HepG2 (cell line): ENCODE measurements around the gene ZFPL1. TPM values are rescaled to one million over a fixed set of nuclear protein-coding genes. Genes with fewer than 3 reads are reported as not detected.
A peak's percentile ranks its signal among the peaks of the same experiment; 100 is the strongest.

Source experiments
- ARID3A ChIP-seq: IDR thresholded peaks from 2 replicates; pipeline ENCODE4 v1.6.1; 2012; ENCODE audit warnings: low read depth, low read length, improper control_type of control experiment
- CCDC6 ChIP-seq: sonication (generic); formaldehyde crosslinking; IDR thresholded peaks from 2 replicates; pipeline ENCODE4 v1.8.1; 2022; ENCODE audit warnings: mild to moderate bottlenecking, missing genetic modification reagents, moderate library complexity
- GMEB2 ChIP-seq: IDR thresholded peaks from 2 replicates; pipeline ENCODE4 v1.6.1; 2016; ENCODE audit warnings: missing biosample characterization, missing genetic modification reagents, low read depth
- PCBP2 ChIP-seq: fragments of 200-400 bp; formaldehyde crosslinking; optimal IDR thresholded peaks from 2 replicates; pipeline ENCODE3; 2018; ENCODE audit warnings: low read length, low read depth; ENCODE audit not compliant: poor library complexity, severe bottlenecking
- PHF20 ChIP-seq: sonication (generic); formaldehyde crosslinking; IDR thresholded peaks from 2 replicates; pipeline ENCODE4 v1.5.0; 2020; ENCODE audit warnings: mild to moderate bottlenecking, missing genetic modification reagents
- RBAK ChIP-seq: sonication (generic); formaldehyde crosslinking; IDR thresholded peaks from 2 replicates; pipeline ENCODE4 v1.5.1; 2020; ENCODE audit warnings: mild to moderate bottlenecking, missing genetic modification reagents
- SNAPC5 ChIP-seq: sonication (generic); formaldehyde crosslinking; IDR thresholded peaks from 2 replicates; pipeline ENCODE4 v1.8.1; 2023; ENCODE audit warnings: mild to moderate bottlenecking, missing genetic modification reagents, borderline replicate concordance
- ZBTB26 ChIP-seq: IDR thresholded peaks from 2 replicates; pipeline ENCODE4 v1.6.1; 2016; ENCODE audit warnings: missing compliant biosample characterization, missing genetic modification reagents, borderline replicate concordance
- ZFP62 ChIP-seq: sonication (generic); formaldehyde crosslinking; IDR thresholded peaks from 2 replicates; pipeline ENCODE4 v1.4.0; 2020; ENCODE audit warnings: missing genetic modification reagents
- ZNF275 ChIP-seq: sonication (generic); formaldehyde crosslinking; IDR thresholded peaks from 2 replicates; pipeline ENCODE4 v1.8.0; 2022; ENCODE audit warnings: missing genetic modification reagents, mild to moderate bottlenecking, inconsistent platforms, borderline replicate concordance
- ZNF382 ChIP-seq: sonication (generic); formaldehyde crosslinking; IDR thresholded peaks from 2 replicates; pipeline ENCODE4 v1.5.0; 2020; ENCODE audit warnings: missing genetic modification reagents, mild to moderate bottlenecking, borderline replicate concordance
- polyA plus RNA-seq, 8 experiments: library from polyadenylated mRNA; depleted of rRNA in 3 of 8; stranded (reverse) in 7 of 8; unstranded in 1 of 8; fragments of >200 nt; fragmentation: Illumina TruSeq in 4 of 8; extraction: Trizol in 4 of 8; gene quantifications; 2 replicates each; pipeline versions ENCODE4 v1.2.1 to v1.2.3, GENCODE V29; 2011 to 2016; ENCODE audit warnings: low read depth in 4 of 8, missing spikeins in 1 of 8, mixed read lengths in 1 of 8; ENCODE audit not compliant: insufficient read depth in 1 of 8
- total RNA-seq, 5 experiments: library from RNA; depleted of rRNA; stranded (reverse); fragments of >200 nt; fragmentation: Illumina TruSeq; extraction: Trizol; gene quantifications; 2 replicates each; pipeline ENCODE4 v1.2.3, GENCODE V29; 2016; ENCODE audit warnings: low read depth in 1 of 5
- TF ChIP-seq, protein P1 (sequence below): sonication (generic); formaldehyde crosslinking; IDR thresholded peaks from 2 replicates; pipeline ENCODE4 v1.4.0; 2020; ENCODE audit warnings: missing genetic modification reagents
- TF ChIP-seq, protein P2 (sequence below): sonication (generic); formaldehyde crosslinking; IDR thresholded peaks from 2 replicates; pipeline ENCODE4 v1.9.0; 2022; ENCODE audit warnings: missing genetic modification reagents, mild to moderate bottlenecking, borderline replicate concordance
- TF ChIP-seq, protein P3 (sequence below): sonication (generic); formaldehyde crosslinking; IDR thresholded peaks from 2 replicates; pipeline ENCODE4 v1.5.1; 2020; ENCODE audit warnings: missing genetic modification reagents, mild to moderate bottlenecking, borderline replicate concordance

The ZFPL1 gene
- total and polyA plus RNA-seq, 2 of the 13 experiments (the other 11 are each of a cell fraction or from before 2014, with no cell fraction given) = 32.2 to 56.0 TPM

GRCh38 chr11:65112546-65113360 lies 28.7 kb downstream of the ZFPL1 start (continued):
- TF ChIP-seq RBAK (CRISPR knock-in tag) (no peak), ZNF382 (CRISPR knock-in tag) (no peak), ZFP62 (CRISPR knock-in tag) (no peak), CCDC6 (CRISPR knock-in tag) (no peak), SNAPC5 (no peak), ARID3A (no peak), PCBP2 (no peak), PHF20 (CRISPR knock-in tag) (no peak; the same call in 1 of the 2 replicates), ZNF275 (0 out of 2 replicates have a peak, but pooled peaks have one; percentile 32), GMEB2 (no peak), ZBTB26 (CRISPR knock-in tag) (no peak)
- TF ChIP-seq, protein P1, sequence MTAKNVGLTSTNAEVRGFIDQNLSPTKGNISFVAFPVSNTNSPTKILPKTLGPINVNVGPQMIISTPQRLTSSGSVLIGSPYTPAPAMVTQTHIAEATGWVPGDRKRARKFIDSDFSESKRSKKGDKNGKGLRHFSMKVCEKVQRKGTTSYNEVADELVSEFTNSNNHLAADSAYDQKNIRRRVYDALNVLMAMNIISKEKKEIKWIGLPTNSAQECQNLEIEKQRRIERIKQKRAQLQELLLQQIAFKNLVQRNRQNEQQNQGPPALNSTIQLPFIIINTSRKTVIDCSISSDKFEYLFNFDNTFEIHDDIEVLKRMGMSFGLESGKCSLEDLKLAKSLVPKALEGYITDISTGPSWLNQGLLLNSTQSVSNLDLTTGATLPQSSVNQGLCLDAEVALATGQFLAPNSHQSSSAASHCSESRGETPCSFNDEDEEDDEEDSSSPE (CRISPR knock-in tag) = peak; percentile 57; the same call in 1 of the 2 replicates
- TF ChIP-seq, protein P2, sequence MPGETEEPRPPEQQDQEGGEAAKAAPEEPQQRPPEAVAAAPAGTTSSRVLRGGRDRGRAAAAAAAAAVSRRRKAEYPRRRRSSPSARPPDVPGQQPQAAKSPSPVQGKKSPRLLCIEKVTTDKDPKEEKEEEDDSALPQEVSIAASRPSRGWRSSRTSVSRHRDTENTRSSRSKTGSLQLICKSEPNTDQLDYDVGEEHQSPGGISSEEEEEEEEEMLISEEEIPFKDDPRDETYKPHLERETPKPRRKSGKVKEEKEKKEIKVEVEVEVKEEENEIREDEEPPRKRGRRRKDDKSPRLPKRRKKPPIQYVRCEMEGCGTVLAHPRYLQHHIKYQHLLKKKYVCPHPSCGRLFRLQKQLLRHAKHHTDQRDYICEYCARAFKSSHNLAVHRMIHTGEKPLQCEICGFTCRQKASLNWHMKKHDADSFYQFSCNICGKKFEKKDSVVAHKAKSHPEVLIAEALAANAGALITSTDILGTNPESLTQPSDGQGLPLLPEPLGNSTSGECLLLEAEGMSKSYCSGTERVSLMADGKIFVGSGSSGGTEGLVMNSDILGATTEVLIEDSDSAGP (CRISPR knock-in tag) = peak; percentile 74; the same call in 1 of the 2 replicates
- TF ChIP-seq, protein P3, sequence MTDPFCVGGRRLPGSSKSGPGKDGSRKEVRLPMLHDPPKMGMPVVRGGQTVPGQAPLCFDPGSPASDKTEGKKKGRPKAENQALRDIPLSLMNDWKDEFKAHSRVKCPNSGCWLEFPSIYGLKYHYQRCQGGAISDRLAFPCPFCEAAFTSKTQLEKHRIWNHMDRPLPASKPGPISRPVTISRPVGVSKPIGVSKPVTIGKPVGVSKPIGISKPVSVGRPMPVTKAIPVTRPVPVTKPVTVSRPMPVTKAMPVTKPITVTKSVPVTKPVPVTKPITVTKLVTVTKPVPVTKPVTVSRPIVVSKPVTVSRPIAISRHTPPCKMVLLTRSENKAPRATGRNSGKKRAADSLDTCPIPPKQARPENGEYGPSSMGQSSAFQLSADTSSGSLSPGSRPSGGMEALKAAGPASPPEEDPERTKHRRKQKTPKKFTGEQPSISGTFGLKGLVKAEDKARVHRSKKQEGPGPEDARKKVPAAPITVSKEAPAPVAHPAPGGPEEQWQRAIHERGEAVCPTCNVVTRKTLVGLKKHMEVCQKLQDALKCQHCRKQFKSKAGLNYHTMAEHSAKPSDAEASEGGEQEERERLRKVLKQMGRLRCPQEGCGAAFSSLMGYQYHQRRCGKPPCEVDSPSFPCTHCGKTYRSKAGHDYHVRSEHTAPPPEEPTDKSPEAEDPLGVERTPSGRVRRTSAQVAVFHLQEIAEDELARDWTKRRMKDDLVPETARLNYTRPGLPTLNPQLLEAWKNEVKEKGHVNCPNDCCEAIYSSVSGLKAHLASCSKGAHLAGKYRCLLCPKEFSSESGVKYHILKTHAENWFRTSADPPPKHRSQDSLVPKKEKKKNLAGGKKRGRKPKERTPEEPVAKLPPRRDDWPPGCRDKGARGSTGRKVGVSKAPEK (CRISPR knock-in tag) = no peak
